ENCODE results near the gene ITGAX. TPM values are rescaled to one million over a fixed set of nuclear protein-coding genes. Genes with fewer than 3 reads are reported as not detected.

ITGAX gene
- polyA plus RNA-seq, 4 donors, result 0.22 to 2.5 (median 1.1) TPM

GRCh38 chr16:31403590-31404352 lies 48.8 kb downstream of the ITGAX start:
- no peak overlapping the region for H3K27ac ChIP-seq (ENCODE audit: low read depth in 1 of 3, low read length in 2 of 3)
- H3K4me1 ChIP-seq (ENCODE audit: control insufficient read depth in 3 of 3, insufficient read depth in 2 of 3, low read depth in 1 of 3, low read length in 2 of 3), result no peaks in the 10 kb centered on the region
- no peak overlapping the region for H3K4me3 ChIP-seq (ENCODE audit: low read depth in 1 of 3, low read length in 3 of 3)
- no peak for FAIRE-seq
- H3K36me3 ChIP-seq (ENCODE audit: control insufficient read depth in 3 of 3, insufficient read depth in 2 of 3, low read depth in 1 of 3, low read length in 3 of 3), result no peaks in the 10 kb centered on the region
- H3K27me3 ChIP-seq (ENCODE audit: control insufficient read depth in 3 of 3, insufficient read depth in 3 of 3, low read length in 3 of 3), result no peaks in the 10 kb centered on the region
- H3K9me3 ChIP-seq (ENCODE audit: control insufficient read depth in 2 of 2, insufficient read depth in 1 of 2, low read depth in 1 of 2, low read length in 1 of 2), result no peaks in the 10 kb centered on the region
- no peak for DNase-seq
- 83 to 86% (median 83%) methylated on average over 19 to 21 of the region's 21 CpGs for WGBS, 3 donors

- Histone ChIP-seq H3K9me3 (ENCODE audit: control insufficient read depth in 2 of 2, insufficient read depth in 1 of 2, low read depth in 1 of 2, low read length in 1 of 2) (no peaks in the 10 kb centered on the region), H3K36me3 (ENCODE audit: control insufficient read depth in 3 of 3, insufficient read depth in 2 of 3, low read depth in 1 of 3, low read length in 3 of 3) (no peaks in the 10 kb centered on the region), H3K27ac (ENCODE audit: low read depth in 1 of 3, low read length in 2 of 3) (no peak overlapping the region), H3K4me1 (ENCODE audit: control insufficient read depth in 3 of 3, insufficient read depth in 2 of 3, low read depth in 1 of 3, low read length in 2 of 3) (no peaks in the 10 kb centered on the region), H3K27me3 (ENCODE audit: control insufficient read depth in 3 of 3, insufficient read depth in 3 of 3, low read length in 3 of 3) (no peaks in the 10 kb centered on the region), H3K4me3 (ENCODE audit: low read depth in 1 of 3, low read length in 3 of 3) (no peak overlapping the region)
- FAIRE-seq, result no peak
- DNase-seq, result no peak
- WGBS, 3 donors, result 62 to 69% (median 66%) methylated on average over 9 of the region's 9 CpGs
Measured at GRCh38 chr16:31404353-31405064, 49.5 kb downstream of the ITGAX start.

- Histone ChIP-seq H3K27ac (ENCODE audit: low read depth in 1 of 3, low read length in 2 of 3) (no peak overlapping the region), H3K36me3 (ENCODE audit: control insufficient read depth in 3 of 3, insufficient read depth in 2 of 3, low read depth in 1 of 3, low read length in 3 of 3) (no peaks in the 10 kb centered on the region), H3K4me1 (ENCODE audit: control insufficient read depth in 3 of 3, insufficient read depth in 2 of 3, low read depth in 1 of 3, low read length in 2 of 3) (no peaks in the 10 kb centered on the region), H3K9me3 (ENCODE audit: control insufficient read depth in 2 of 2, insufficient read depth in 1 of 2, low read depth in 1 of 2, low read length in 1 of 2) (no peaks in the 10 kb centered on the region), H3K4me3 (ENCODE audit: low read depth in 1 of 3, low read length in 3 of 3) (no peak overlapping the region), H3K27me3 (ENCODE audit: control insufficient read depth in 3 of 3, insufficient read depth in 3 of 3, low read length in 3 of 3) (no peaks in the 10 kb centered on the region)
- FAIRE-seq, result no peak
- DNase-seq, result no peak
- WGBS, 3 donors, result 82 to 84% (median 83%) methylated on average over 8 of the region's 8 CpGs
Measured at GRCh38 chr16:31407406-31407805, 52.4 kb downstream of the ITGAX start.

GRCh38 chr16:31409433-31409832 lies 54.5 kb downstream of the ITGAX start:
- WGBS, 3 donors, result 20 to 54% (median 35%) methylated on average over 3 of the region's 3 CpGs
- FAIRE-seq, result no peak
- no peaks in the 10 kb centered on the region for H3K27me3 ChIP-seq (ENCODE audit: control insufficient read depth in 3 of 3, insufficient read depth in 3 of 3, low read length in 3 of 3)
- no peaks in the 10 kb centered on the region for H3K36me3 ChIP-seq (ENCODE audit: control insufficient read depth in 3 of 3, insufficient read depth in 2 of 3, low read depth in 1 of 3, low read length in 3 of 3)
- no peak overlapping the region for H3K27ac ChIP-seq (ENCODE audit: low read depth in 1 of 3, low read length in 2 of 3)
- H3K4me3 ChIP-seq (ENCODE audit: low read depth in 1 of 3, low read length in 3 of 3), result no peak overlapping the region
- DNase-seq, result no peak
- no peaks in the 10 kb centered on the region for H3K9me3 ChIP-seq (ENCODE audit: control insufficient read depth in 2 of 2, insufficient read depth in 1 of 2, low read depth in 1 of 2, low read length in 1 of 2)
- H3K4me1 ChIP-seq (ENCODE audit: control insufficient read depth in 3 of 3, insufficient read depth in 2 of 3, low read depth in 1 of 3, low read length in 2 of 3), result no peaks in the 10 kb centered on the region

GRCh38 chr16:31410082-31410481 lies 55.1 kb downstream of the ITGAX start:
- no peaks in the 10 kb centered on the region for H3K4me1 ChIP-seq (ENCODE audit: control insufficient read depth in 3 of 3, insufficient read depth in 2 of 3, low read depth in 1 of 3, low read length in 2 of 3)
- H3K27ac ChIP-seq (ENCODE audit: low read depth in 1 of 3, low read length in 2 of 3), result no peak overlapping the region
- FAIRE-seq (no peak), DNase-seq (no peak)
- no peaks in the 10 kb centered on the region for H3K36me3 ChIP-seq (ENCODE audit: control insufficient read depth in 3 of 3, insufficient read depth in 2 of 3, low read depth in 1 of 3, low read length in 3 of 3)
- peaks cover 0 to 4% (median 0%) of the 10 kb centered on the region in 3 donors for H3K27me3 ChIP-seq (ENCODE audit: control insufficient read depth in 3 of 3, insufficient read depth in 3 of 3, low read length in 3 of 3)
- H3K4me3 ChIP-seq (ENCODE audit: low read depth in 1 of 3, low read length in 3 of 3), result no peak overlapping the region
- WGBS, 3 donors, result 80 to 89% (median 83%) methylated on average over 9 of the region's 9 CpGs
- H3K9me3 ChIP-seq (ENCODE audit: control insufficient read depth in 2 of 2, insufficient read depth in 1 of 2, low read depth in 1 of 2, low read length in 1 of 2), result no peaks in the 10 kb centered on the region

GRCh38 chr16:31411024-31411844 lies 56.3 kb downstream of the ITGAX start:
- no peak for DNase-seq
- no peaks in the 10 kb centered on the region for H3K9me3 ChIP-seq (ENCODE audit: control insufficient read depth in 2 of 2, insufficient read depth in 1 of 2, low read depth in 1 of 2, low read length in 1 of 2)
- peaks cover 0 to 4% (median 0%) of the 10 kb centered on the region in 3 donors for H3K27me3 ChIP-seq (ENCODE audit: control insufficient read depth in 3 of 3, insufficient read depth in 3 of 3, low read length in 3 of 3)
- H3K4me1 ChIP-seq (ENCODE audit: control insufficient read depth in 3 of 3, insufficient read depth in 2 of 3, low read depth in 1 of 3, low read length in 2 of 3), result no peaks in the 10 kb centered on the region
- no peak for FAIRE-seq
- H3K4me3 ChIP-seq (ENCODE audit: low read depth in 1 of 3, low read length in 3 of 3), result no peak overlapping the region
- H3K27ac ChIP-seq (ENCODE audit: low read depth in 1 of 3, low read length in 2 of 3), result no peak overlapping the region
- H3K36me3 ChIP-seq (ENCODE audit: control insufficient read depth in 3 of 3, insufficient read depth in 2 of 3, low read depth in 1 of 3, low read length in 3 of 3), result no peaks in the 10 kb centered on the region
- WGBS, 3 donors, result 81 to 87% (median 82%) methylated on average over 20 to 22 of the region's 22 CpGs

GRCh38 chr16:31412750-31413149 lies 57.8 kb downstream of the ITGAX start:
- Histone ChIP-seq H3K9me3 (ENCODE audit: control insufficient read depth in 2 of 2, insufficient read depth in 1 of 2, low read depth in 1 of 2, low read length in 1 of 2) (no peaks in the 10 kb centered on the region), H3K4me3 (ENCODE audit: low read depth in 1 of 3, low read length in 3 of 3) (no peak overlapping the region), H3K4me1 (ENCODE audit: control insufficient read depth in 3 of 3, insufficient read depth in 2 of 3, low read depth in 1 of 3, low read length in 2 of 3) (no peaks in the 10 kb centered on the region), H3K27me3 (ENCODE audit: control insufficient read depth in 3 of 3, insufficient read depth in 3 of 3, low read length in 3 of 3) (peaks cover 0 to 4% (median 0%) of the 10 kb centered on the region in 3 donors), H3K36me3 (ENCODE audit: control insufficient read depth in 3 of 3, insufficient read depth in 2 of 3, low read depth in 1 of 3, low read length in 3 of 3) (no peaks in the 10 kb centered on the region), H3K27ac (ENCODE audit: low read depth in 1 of 3, low read length in 2 of 3) (no peak overlapping the region)
- FAIRE-seq (no peak), DNase-seq (no peak)
- 86% methylated on average over 10 of the region's 10 CpGs for WGBS, 3 donors

- DNase-seq (no peak), FAIRE-seq (no peak)
- H3K36me3 ChIP-seq (ENCODE audit: control insufficient read depth in 3 of 3, insufficient read depth in 2 of 3, low read depth in 1 of 3, low read length in 3 of 3), result no peaks in the 10 kb centered on the region
- H3K27ac ChIP-seq (ENCODE audit: low read depth in 1 of 3, low read length in 2 of 3), result no peak overlapping the region
- peaks cover 0 to 4% (median 0%) of the 10 kb centered on the region in 3 donors for H3K27me3 ChIP-seq (ENCODE audit: control insufficient read depth in 3 of 3, insufficient read depth in 3 of 3, low read length in 3 of 3)
- no peaks in the 10 kb centered on the region for H3K4me1 ChIP-seq (ENCODE audit: control insufficient read depth in 3 of 3, insufficient read depth in 2 of 3, low read depth in 1 of 3, low read length in 2 of 3)
- no peak overlapping the region for H3K4me3 ChIP-seq (ENCODE audit: low read depth in 1 of 3, low read length in 3 of 3)
- WGBS, 3 donors, result 88 to 95% (median 94%) methylated on average over 5 of the region's 5 CpGs
- no peaks in the 10 kb centered on the region for H3K9me3 ChIP-seq (ENCODE audit: control insufficient read depth in 2 of 2, insufficient read depth in 1 of 2, low read depth in 1 of 2, low read length in 1 of 2)
Measured at GRCh38 chr16:31413381-31413780, 58.4 kb downstream of the ITGAX start.

Data from small intestine (tissue), 7 donors.